ENCODE results near the gene DIAPH3. TPM values are rescaled to one million over a fixed set of nuclear protein-coding genes. Genes with fewer than 3 reads are reported as not detected.

DIAPH3 gene
- total RNA-seq, 2 donors from 2014 or later: 7.1 to 8.0 TPM

- Histone ChIP-seq H3K27me3 (replicated peaks; ENCODE audit: insufficient read depth) (no peaks in the 10 kb centered on the region), H3K27ac (no peak overlapping the region), H3K4me1 (ENCODE audit: control insufficient read depth in 1 of 2, low read depth in 2 of 2) (no peaks in the 10 kb centered on the region), H3K36me3 (no peaks in the 10 kb centered on the region), H3K9me3 (no peaks in the 10 kb centered on the region), H3K4me3 (no peak overlapping the region)
- ATAC-seq (ENCODE audit: insufficient number of reproducible peaks, low FRiP score, low read depth) (no peak), DNase-seq (ENCODE audit: low spot score) (no peak)
- no peak for TF ChIP-seq CTCF (IDR thresholded peaks at IDR 0.05)
These were observed 519.7 kb downstream of the DIAPH3 start for GRCh38 chr13:59643906-59644626.

GRCh38 chr13:59643364-59643841 is 520.3 kb downstream of the DIAPH3 start:
- no peak for DNase-seq (ENCODE audit: low spot score)
- Histone ChIP-seq H3K36me3 (no peaks in the 10 kb centered on the region), H3K27me3 (replicated peaks; ENCODE audit: insufficient read depth) (no peaks in the 10 kb centered on the region), H3K4me3 (no peak overlapping the region), H3K27ac (no peak overlapping the region), H3K4me1 (ENCODE audit: control insufficient read depth in 1 of 2, low read depth in 2 of 2) (no peaks in the 10 kb centered on the region), H3K9me3 (no peaks in the 10 kb centered on the region)
- ATAC-seq (ENCODE audit: insufficient number of reproducible peaks, low FRiP score, low read depth): no peak
- TF ChIP-seq CTCF (IDR thresholded peaks at IDR 0.05): no peak

GRCh38 chr13:59641817-59642216 is 521.9 kb downstream of the DIAPH3 start:
- H3K36me3 ChIP-seq: no peaks in the 10 kb centered on the region
- no peak for TF ChIP-seq CTCF (IDR thresholded peaks at IDR 0.05)
- no peaks in the 10 kb centered on the region for H3K9me3 ChIP-seq
- no peak overlapping the region for H3K27ac ChIP-seq
- H3K4me1 ChIP-seq (ENCODE audit: control insufficient read depth in 1 of 2, low read depth in 2 of 2): no peaks in the 10 kb centered on the region
- DNase-seq (ENCODE audit: low spot score) (no peak), ATAC-seq (ENCODE audit: insufficient number of reproducible peaks, low FRiP score, low read depth) (no peak)
- H3K4me3 ChIP-seq: no peak overlapping the region
- no peaks in the 10 kb centered on the region for H3K27me3 ChIP-seq (replicated peaks; ENCODE audit: insufficient read depth)

- Histone ChIP-seq H3K9me3 (no peaks in the 10 kb centered on the region), H3K4me1 (ENCODE audit: control insufficient read depth in 1 of 2, low read depth in 2 of 2) (no peaks in the 10 kb centered on the region), H3K27me3 (replicated peaks; ENCODE audit: insufficient read depth) (no peaks in the 10 kb centered on the region), H3K4me3 (no peak overlapping the region), H3K36me3 (no peaks in the 10 kb centered on the region), H3K27ac (no peak overlapping the region)
- no peak for TF ChIP-seq CTCF (IDR thresholded peaks at IDR 0.05)
- ATAC-seq (ENCODE audit: insufficient number of reproducible peaks, low FRiP score, low read depth): no peak
- DNase-seq (ENCODE audit: low spot score): no peak
These were observed 522.5 kb downstream of the DIAPH3 start for GRCh38 chr13:59641261-59641660.

GRCh38 chr13:59638404-59638803 is 525.3 kb downstream of the DIAPH3 start:
- no peaks in the 10 kb centered on the region for H3K4me1 ChIP-seq (ENCODE audit: control insufficient read depth in 1 of 2, low read depth in 2 of 2)
- no peaks in the 10 kb centered on the region for H3K36me3 ChIP-seq
- DNase-seq (ENCODE audit: low spot score): no peak
- H3K27ac ChIP-seq: no peak overlapping the region
- H3K4me3 ChIP-seq: no peak overlapping the region
- no peaks in the 10 kb centered on the region for H3K27me3 ChIP-seq (replicated peaks; ENCODE audit: insufficient read depth)
- no peak for ATAC-seq (ENCODE audit: insufficient number of reproducible peaks, low FRiP score, low read depth)
- no peak for TF ChIP-seq CTCF (IDR thresholded peaks at IDR 0.05)
- H3K9me3 ChIP-seq: no peaks in the 10 kb centered on the region

Measured in thoracic aorta (tissue), 2 donors.